ENCODE data around the gene ADAP1. TPM values are rescaled to one million over a fixed set of nuclear protein-coding genes. Genes with fewer than 3 reads are reported as not detected.

The ADAP1 gene
- total and polyA plus RNA-seq, 2 donors, result 6.2 to 9.4 TPM

- 96% methylated on average over 14 of the region's 14 CpGs for WGBS
- Histone ChIP-seq H3K4me3 (ENCODE audit: low read length in 2 of 2) (no peak overlapping the region), H3K27me3 (ENCODE audit: control insufficient read depth in 2 of 2, insufficient read depth in 1 of 2, low read length in 1 of 2) (no peaks in the 10 kb centered on the region), H3K27ac (ENCODE audit: low read depth in 1 of 2, low read length in 1 of 2) (no peak overlapping the region), H3K9me3 (ENCODE audit: control insufficient read depth in 2 of 2, insufficient read depth in 1 of 2, low read length in 1 of 2) (no peaks in the 10 kb centered on the region), H3K4me1 (ENCODE audit: control insufficient read depth in 2 of 2, insufficient read depth in 2 of 2, low read length in 2 of 2) (peaks cover 0 to 11% of the 10 kb centered on the region in 2 donors), H3K36me3 (ENCODE audit: control insufficient read depth in 2 of 2, insufficient read depth in 2 of 2, low read length in 1 of 2) (peaks cover 30 to 34% of the 10 kb centered on the region in 2 donors)
- DNase-seq (ENCODE audit: low read depth in 6 of 9, low spot score in 9 of 9), result no peak
Observed at GRCh38 chr7:871900-872537, 82.5 kb downstream of the ADAP1 start.

GRCh38 chr7:869348-869747, 85.1 kb downstream of the ADAP1 start:
- Histone ChIP-seq H3K27ac (ENCODE audit: low read depth in 1 of 2, low read length in 1 of 2) (no peak overlapping the region), H3K4me1 (ENCODE audit: control insufficient read depth in 2 of 2, insufficient read depth in 2 of 2, low read length in 2 of 2) (peaks cover 0 to 5% of the 10 kb centered on the region in 2 donors), H3K36me3 (ENCODE audit: control insufficient read depth in 2 of 2, insufficient read depth in 2 of 2, low read length in 1 of 2) (peaks cover 47 to 48% of the 10 kb centered on the region in 2 donors), H3K4me3 (ENCODE audit: low read length in 2 of 2) (no peak overlapping the region), H3K27me3 (ENCODE audit: control insufficient read depth in 2 of 2, insufficient read depth in 1 of 2, low read length in 1 of 2) (no peaks in the 10 kb centered on the region), H3K9me3 (ENCODE audit: control insufficient read depth in 2 of 2, insufficient read depth in 1 of 2, low read length in 1 of 2) (no peaks in the 10 kb centered on the region)
- DNase-seq (ENCODE audit: low read depth in 6 of 9, low spot score in 9 of 9), result no peak
- WGBS, result 97% methylated on average over 14 of the region's 14 CpGs

- no peak overlapping the region for H3K4me3 ChIP-seq (ENCODE audit: low read length in 2 of 2)
- no peaks in the 10 kb centered on the region for H3K27me3 ChIP-seq (ENCODE audit: control insufficient read depth in 2 of 2, insufficient read depth in 1 of 2, low read length in 1 of 2)
- peaks cover 45 to 50% of the 10 kb centered on the region in 2 donors for H3K36me3 ChIP-seq (ENCODE audit: control insufficient read depth in 2 of 2, insufficient read depth in 2 of 2, low read length in 1 of 2)
- H3K9me3 ChIP-seq (ENCODE audit: control insufficient read depth in 2 of 2, insufficient read depth in 1 of 2, low read length in 1 of 2), result no peaks in the 10 kb centered on the region
- no peak overlapping the region for H3K27ac ChIP-seq (ENCODE audit: low read depth in 1 of 2, low read length in 1 of 2)
- no peak for DNase-seq (ENCODE audit: low read depth in 6 of 9, low spot score in 9 of 9)
- H3K4me1 ChIP-seq (ENCODE audit: control insufficient read depth in 2 of 2, insufficient read depth in 2 of 2, low read length in 2 of 2), result peaks cover 0 to under 1% of the 10 kb centered on the region in 2 donors
- 98% methylated on average over 17 of the region's 17 CpGs for WGBS
Observed at GRCh38 chr7:868189-868486, 86.3 kb downstream of the ADAP1 start.

- no peaks in the 10 kb centered on the region for H3K27me3 ChIP-seq (ENCODE audit: control insufficient read depth in 2 of 2, insufficient read depth in 1 of 2, low read length in 1 of 2)
Observed at GRCh38 chr7:867406-868188, 86.9 kb downstream of the ADAP1 start.

GRCh38 chr7:867001-867405, 87.5 kb downstream of the ADAP1 start:
- Histone ChIP-seq H3K4me1 (ENCODE audit: control insufficient read depth in 2 of 2, insufficient read depth in 2 of 2, low read length in 2 of 2) (no peaks in the 10 kb centered on the region), H3K36me3 (ENCODE audit: control insufficient read depth in 2 of 2, insufficient read depth in 2 of 2, low read length in 1 of 2) (peaks cover 46 to 54% of the 10 kb centered on the region in 2 donors), H3K27me3 (ENCODE audit: control insufficient read depth in 2 of 2, insufficient read depth in 1 of 2, low read length in 1 of 2) (no peaks in the 10 kb centered on the region), H3K27ac (ENCODE audit: low read depth in 1 of 2, low read length in 1 of 2) (no peak overlapping the region), H3K9me3 (ENCODE audit: control insufficient read depth in 2 of 2, insufficient read depth in 1 of 2, low read length in 1 of 2) (no peaks in the 10 kb centered on the region), H3K4me3 (ENCODE audit: low read length in 2 of 2) (no peak overlapping the region)
- WGBS, result 95% methylated on average over 18 of the region's 18 CpGs
- DNase-seq (ENCODE audit: low read depth in 6 of 9, low spot score in 9 of 9), result no peak

More at GRCh38 chr7:867406-868188, 86.9 kb downstream of the ADAP1 start:
- WGBS, result 97% methylated on average over 22 of the region's 22 CpGs
- Histone ChIP-seq H3K4me3 (ENCODE audit: low read length in 2 of 2) (no peak overlapping the region), H3K4me1 (ENCODE audit: control insufficient read depth in 2 of 2, insufficient read depth in 2 of 2, low read length in 2 of 2) (no peaks in the 10 kb centered on the region), H3K36me3 (ENCODE audit: control insufficient read depth in 2 of 2, insufficient read depth in 2 of 2, low read length in 1 of 2) (peaks cover 46 to 53% of the 10 kb centered on the region in 2 donors), H3K9me3 (ENCODE audit: control insufficient read depth in 2 of 2, insufficient read depth in 1 of 2, low read length in 1 of 2) (no peaks in the 10 kb centered on the region), H3K27ac (ENCODE audit: low read depth in 1 of 2, low read length in 1 of 2) (no peak overlapping the region)
- no peak for DNase-seq (ENCODE audit: low read depth in 6 of 9, low spot score in 9 of 9)

GRCh38 chr7:865921-866320, 88.6 kb downstream of the ADAP1 start:
- Histone ChIP-seq H3K27me3 (ENCODE audit: control insufficient read depth in 2 of 2, insufficient read depth in 1 of 2, low read length in 1 of 2) (no peaks in the 10 kb centered on the region), H3K4me3 (ENCODE audit: low read length in 2 of 2) (no peak overlapping the region), H3K9me3 (ENCODE audit: control insufficient read depth in 2 of 2, insufficient read depth in 1 of 2, low read length in 1 of 2) (no peaks in the 10 kb centered on the region), H3K27ac (ENCODE audit: low read depth in 1 of 2, low read length in 1 of 2) (no peak overlapping the region), H3K36me3 (ENCODE audit: control insufficient read depth in 2 of 2, insufficient read depth in 2 of 2, low read length in 1 of 2) (peaks cover 54 to 65% of the 10 kb centered on the region in 2 donors), H3K4me1 (ENCODE audit: control insufficient read depth in 2 of 2, insufficient read depth in 2 of 2, low read length in 2 of 2) (no peaks in the 10 kb centered on the region)
- WGBS, result 98% methylated on average over 25 of the region's 25 CpGs
- no peak for DNase-seq (ENCODE audit: low read depth in 6 of 9, low spot score in 9 of 9)

GRCh38 chr7:863106-863505, 91.4 kb downstream of the ADAP1 start:
- WGBS, result 97% methylated on average over 16 of the region's 16 CpGs
- Histone ChIP-seq H3K27me3 (ENCODE audit: control insufficient read depth in 2 of 2, insufficient read depth in 1 of 2, low read length in 1 of 2) (no peaks in the 10 kb centered on the region), H3K27ac (ENCODE audit: low read depth in 1 of 2, low read length in 1 of 2) (no peak overlapping the region), H3K4me3 (ENCODE audit: low read length in 2 of 2) (no peak overlapping the region), H3K9me3 (ENCODE audit: control insufficient read depth in 2 of 2, insufficient read depth in 1 of 2, low read length in 1 of 2) (no peaks in the 10 kb centered on the region), H3K4me1 (ENCODE audit: control insufficient read depth in 2 of 2, insufficient read depth in 2 of 2, low read length in 2 of 2) (no peaks in the 10 kb centered on the region), H3K36me3 (ENCODE audit: control insufficient read depth in 2 of 2, insufficient read depth in 2 of 2, low read length in 1 of 2) (peaks cover 57 to 72% of the 10 kb centered on the region in 2 donors)
- no peak for DNase-seq (ENCODE audit: low read depth in 6 of 9, low spot score in 9 of 9)

GRCh38 chr7:862157-862556, 92.3 kb downstream of the ADAP1 start:
- no peak for DNase-seq (ENCODE audit: low read depth in 6 of 9, low spot score in 9 of 9)
- Histone ChIP-seq H3K27ac (ENCODE audit: low read depth in 1 of 2, low read length in 1 of 2) (no peak overlapping the region), H3K4me3 (ENCODE audit: low read length in 2 of 2) (no peak overlapping the region), H3K4me1 (ENCODE audit: control insufficient read depth in 2 of 2, insufficient read depth in 2 of 2, low read length in 2 of 2) (no peaks in the 10 kb centered on the region), H3K36me3 (ENCODE audit: control insufficient read depth in 2 of 2, insufficient read depth in 2 of 2, low read length in 1 of 2) (peaks cover 50 to 72% of the 10 kb centered on the region in 2 donors), H3K9me3 (ENCODE audit: control insufficient read depth in 2 of 2, insufficient read depth in 1 of 2, low read length in 1 of 2) (no peaks in the 10 kb centered on the region), H3K27me3 (ENCODE audit: control insufficient read depth in 2 of 2, insufficient read depth in 1 of 2, low read length in 1 of 2) (no peaks in the 10 kb centered on the region)
- 99% methylated on average over 6 of the region's 6 CpGs for WGBS

- DNase-seq (ENCODE audit: low read depth in 6 of 9, low spot score in 9 of 9), result no peak
- Histone ChIP-seq H3K36me3 (ENCODE audit: control insufficient read depth in 2 of 2, insufficient read depth in 2 of 2, low read length in 1 of 2) (peaks cover 54 to 75% of the 10 kb centered on the region in 2 donors), H3K27me3 (ENCODE audit: control insufficient read depth in 2 of 2, insufficient read depth in 1 of 2, low read length in 1 of 2) (no peaks in the 10 kb centered on the region), H3K27ac (ENCODE audit: low read depth in 1 of 2, low read length in 1 of 2) (no peak overlapping the region), H3K4me1 (ENCODE audit: control insufficient read depth in 2 of 2, insufficient read depth in 2 of 2, low read length in 2 of 2) (no peaks in the 10 kb centered on the region), H3K4me3 (ENCODE audit: low read length in 2 of 2) (no peak overlapping the region), H3K9me3 (ENCODE audit: control insufficient read depth in 2 of 2, insufficient read depth in 1 of 2, low read length in 1 of 2) (no peaks in the 10 kb centered on the region)
- 97% methylated on average over 9 of the region's 9 CpGs for WGBS
Observed at GRCh38 chr7:861222-861621, 93.3 kb downstream of the ADAP1 start.

All from thymus (tissue), 11 donors.